ENCODE data around the gene PDLIM5.

- TF ChIP-seq CTCF (conservative IDR thresholded peaks at IDR 0.05; ENCODE audit: low read length), result no peak
- no peak for TF ChIP-seq EZH2phosphoT487 (IDR thresholded peaks at IDR 0.05; ENCODE audit: borderline replicate concordance)
Observed at GRCh38 chr4:94462572-94462971, 10.8 kb downstream of the PDLIM5 start.
